ENCODE measurements around the gene ANKRD11.

DNA sequence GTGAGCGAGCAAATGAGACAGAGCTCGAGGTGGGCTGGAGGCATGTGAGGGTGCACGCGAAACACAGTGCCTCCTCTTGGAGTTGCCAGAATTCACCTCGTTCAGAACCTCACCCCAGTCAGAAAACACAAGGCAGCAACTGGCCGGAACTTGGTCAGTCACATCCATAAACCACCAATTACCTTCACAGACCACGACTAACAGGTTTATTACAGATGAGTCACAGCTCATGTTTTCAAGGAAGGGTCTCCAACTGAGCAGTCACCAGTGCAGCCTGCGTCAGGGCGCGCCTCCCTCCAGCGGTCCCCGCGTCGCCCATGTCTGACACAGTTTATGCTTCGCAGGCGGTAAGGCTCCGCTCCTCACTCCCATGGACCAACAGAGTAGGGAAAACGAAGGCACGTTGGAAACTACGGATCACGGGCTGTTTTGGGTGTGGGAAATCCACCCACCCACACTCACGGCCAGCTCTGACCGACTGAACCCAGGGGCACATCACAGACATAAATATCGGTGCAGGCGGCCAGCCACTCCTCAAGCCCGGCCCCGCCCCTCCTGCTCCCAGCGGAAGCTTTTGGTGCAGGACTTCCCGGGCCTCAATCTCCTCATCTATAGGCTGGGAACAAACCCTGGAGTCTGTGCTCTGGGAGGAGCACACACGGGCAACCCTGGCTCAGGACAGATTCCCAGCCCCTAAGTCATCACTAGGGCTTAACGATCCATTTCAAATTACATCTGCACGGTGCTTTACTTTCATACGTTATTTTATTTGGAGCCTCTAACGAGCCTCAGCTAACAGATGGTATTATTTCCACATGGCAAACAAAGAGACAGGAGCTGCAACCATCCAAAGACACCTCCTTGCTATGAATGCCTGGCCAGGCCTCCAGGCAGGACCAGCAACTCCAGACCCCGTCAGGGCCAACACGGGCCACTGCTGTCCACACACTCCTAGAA is 146.6 kb downstream of the ANKRD11 start:
- TF ChIP-seq, protein P1, sequence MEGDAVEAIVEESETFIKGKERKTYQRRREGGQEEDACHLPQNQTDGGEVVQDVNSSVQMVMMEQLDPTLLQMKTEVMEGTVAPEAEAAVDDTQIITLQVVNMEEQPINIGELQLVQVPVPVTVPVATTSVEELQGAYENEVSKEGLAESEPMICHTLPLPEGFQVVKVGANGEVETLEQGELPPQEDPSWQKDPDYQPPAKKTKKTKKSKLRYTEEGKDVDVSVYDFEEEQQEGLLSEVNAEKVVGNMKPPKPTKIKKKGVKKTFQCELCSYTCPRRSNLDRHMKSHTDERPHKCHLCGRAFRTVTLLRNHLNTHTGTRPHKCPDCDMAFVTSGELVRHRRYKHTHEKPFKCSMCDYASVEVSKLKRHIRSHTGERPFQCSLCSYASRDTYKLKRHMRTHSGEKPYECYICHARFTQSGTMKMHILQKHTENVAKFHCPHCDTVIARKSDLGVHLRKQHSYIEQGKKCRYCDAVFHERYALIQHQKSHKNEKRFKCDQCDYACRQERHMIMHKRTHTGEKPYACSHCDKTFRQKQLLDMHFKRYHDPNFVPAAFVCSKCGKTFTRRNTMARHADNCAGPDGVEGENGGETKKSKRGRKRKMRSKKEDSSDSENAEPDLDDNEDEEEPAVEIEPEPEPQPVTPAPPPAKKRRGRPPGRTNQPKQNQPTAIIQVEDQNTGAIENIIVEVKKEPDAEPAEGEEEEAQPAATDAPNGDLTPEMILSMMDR (conservative IDR thresholded peaks at IDR 0.05; ENCODE audit: low read length) = no peak
- TF ChIP-seq EZH2phosphoT487 (IDR thresholded peaks at IDR 0.05; ENCODE audit: borderline replicate concordance) = no peak

Data from Loucy (cell line).